Endothelial cell of umbilical vein (primary cell): ENCODE data around the gene METTL6. TPM values are rescaled to one million over a fixed set of nuclear protein-coding genes. Genes with fewer than 3 reads are reported as not detected.
"Not testable (repeated sequence)": the region's sequence is repeated elsewhere in the genome, so short reads cannot be mapped to it uniquely, and the experiment has no call there.

Source experiments
- BruUV-seq: library from RNA; stranded (reverse); fragments of 400-500 nt; replicated peaks from 2 replicates; lab custom pipeline; 2021; lab: Mats Ljungman, UMichigan
- CTCF ChIA-PET: fragments of 300-600, 350-600 bp; sonication (Branson Sonifier 250); formaldehyde crosslinking; loops from one replicate; lab custom pipeline; 2021; ENCODE audit warnings: antibody characterized with exemption, inconsistent platforms; lab: Charles Lee
- POLR2A ChIA-PET: fragments of 300-600, 350-600 bp; sonication (Branson Sonifier 250); formaldehyde crosslinking; loops from one replicate; lab custom pipeline; 2021; ENCODE audit warnings: antibody characterized with exemption, inconsistent platforms; lab: Charles Lee
- DNase-seq: peaks from one replicate; pipeline ENCODE4 v3.0.0-alpha.2; 2011; ENCODE audit warnings: low read depth, low spot score
- FAIRE-seq: peaks from 2 replicates; lab custom pipeline; 2011; peaks lifted over from hg19 to GRCh38; lab: Jason Lieb, UNC
- H2AFZ ChIP-seq: 2 replicates; pipeline ENCODE4 v1.6.0; 2012; ENCODE audit warnings: low read depth, low read length, control low read depth, inconsistent platforms
- H3K27ac ChIP-seq: 2 replicates; pipeline ENCODE4 v1.5.1; 2011; ENCODE audit warnings: low read depth, mild to moderate bottlenecking, control low read depth, low read length, moderate library complexity; ENCODE audit not compliant: insufficient read depth
- H3K27me3 ChIP-seq, 2 experiments: 2 replicates each; pipeline versions ENCODE4 v1.6.0 to v1.6.1; 2011; ENCODE audit warnings: low read length in 2 of 2, mixed read lengths in 1 of 2; ENCODE audit not compliant: control insufficient read depth in 2 of 2, insufficient read depth in 2 of 2
- H3K36me3 ChIP-seq, 2 experiments: 2 replicates in 1 of 2; 3 replicates in 1 of 2; pipeline ENCODE4 v1.5.1; 2011; ENCODE audit warnings: low read length in 2 of 2, mild to moderate bottlenecking in 1 of 2, moderate library complexity in 1 of 2; ENCODE audit not compliant: control insufficient read depth in 2 of 2, insufficient read depth in 2 of 2; ENCODE audit errors: extremely low read depth in 1 of 2
- H3K4me1 ChIP-seq: 3 replicates; pipeline ENCODE4 v1.5.1; 2011; ENCODE audit warnings: mild to moderate bottlenecking, low read length; ENCODE audit not compliant: control insufficient read depth, insufficient read depth; ENCODE audit errors: extremely low read depth
- H3K4me2 ChIP-seq: 2 replicates; pipeline ENCODE4 v1.6.1; 2011; ENCODE audit warnings: low read length, control low read depth, mixed read lengths; ENCODE audit not compliant: insufficient read depth
- H3K4me3 ChIP-seq, 3 experiments: fragments of 200-600 bp in 1 of 3; sonication (generic), shearing (Covaris generic) in 1 of 3; replicated peaks in 1 of 3; 2 replicates each; pipeline ENCODE4 v1.5.1; 2011 to 2016; ENCODE audit warnings: control low read depth in 3 of 3, low read length in 3 of 3, mild to moderate bottlenecking in 2 of 3, inconsistent platforms in 1 of 3, low read depth in 1 of 3, moderate library complexity in 1 of 3; ENCODE audit not compliant: insufficient read depth in 1 of 3
- H3K79me2 ChIP-seq: 2 replicates; pipeline ENCODE4 v1.6.0; 2012; ENCODE audit warnings: low read length, inconsistent platforms; ENCODE audit not compliant: control insufficient read depth, insufficient read depth
- H3K9ac ChIP-seq: replicated peaks from 2 replicates; pipeline ENCODE3; 2011; ENCODE audit warnings: low read length, control low read depth; ENCODE audit not compliant: insufficient read depth; ENCODE audit errors: extremely low read depth
- H3K9me1 ChIP-seq: replicated peaks from 3 replicates; pipeline ENCODE4 v1.6.0; 2011; ENCODE audit warnings: mild to moderate bottlenecking, low read length; ENCODE audit not compliant: control insufficient read depth, insufficient read depth; ENCODE audit errors: extremely low read depth
- H3K9me3 ChIP-seq: replicated peaks from 2 replicates; pipeline ENCODE4 v1.5.1; 2012; ENCODE audit warnings: low read length, inconsistent platforms; ENCODE audit not compliant: control insufficient read depth, insufficient read depth
- H4K20me1 ChIP-seq: replicated peaks from 2 replicates; pipeline ENCODE3; 2011; ENCODE audit warnings: mild to moderate bottlenecking, low read length; ENCODE audit not compliant: control insufficient read depth, insufficient read depth; ENCODE audit errors: extremely low read depth
- MAX ChIP-seq: IDR thresholded peaks from 2 replicates; pipeline ENCODE4 v1.6.1; 2011; ENCODE audit not compliant: insufficient read depth, insufficient read length
- dilution Hi-C: fragments of 300-500 bp; cut with MboI; formaldehyde crosslinking; loops from one replicate; pipeline ENCODE4 v1.15.0; 2019; ENCODE audit warnings: low sequenced_read_pairs; ENCODE audit not compliant: extremely low pct_ligation_motif_present
- intact Hi-C: fragments of 100-400 bp; cut with micrococcal nuclease; formaldehyde crosslinking; loops from one replicate; pipeline ENCODE4 v1.10.0; 2022
- polyA plus RNA-seq, 4 experiments: library from polyadenylated mRNA; depleted of rRNA in 3 of 4; stranded (reverse) in 3 of 4; unstranded in 1 of 4; fragments of >200 nt; gene quantifications; 2 replicates each; pipeline versions ENCODE4 v1.2.1 to v1.2.3, GENCODE V29; 2011 to 2012; ENCODE audit warnings: missing spikeins in 1 of 4
- total RNA-seq: library from RNA; stranded (reverse); gene quantifications from 2 replicates; pipeline ENCODE4 v1.2.3, GENCODE V29; 2021

METTL6 gene
- total and polyA plus RNA-seq, 2 donors (not counting 3 experiments of a cell fraction or from before 2014, with no cell fraction given), result 12.7 to 19.5 TPM

DNA sequence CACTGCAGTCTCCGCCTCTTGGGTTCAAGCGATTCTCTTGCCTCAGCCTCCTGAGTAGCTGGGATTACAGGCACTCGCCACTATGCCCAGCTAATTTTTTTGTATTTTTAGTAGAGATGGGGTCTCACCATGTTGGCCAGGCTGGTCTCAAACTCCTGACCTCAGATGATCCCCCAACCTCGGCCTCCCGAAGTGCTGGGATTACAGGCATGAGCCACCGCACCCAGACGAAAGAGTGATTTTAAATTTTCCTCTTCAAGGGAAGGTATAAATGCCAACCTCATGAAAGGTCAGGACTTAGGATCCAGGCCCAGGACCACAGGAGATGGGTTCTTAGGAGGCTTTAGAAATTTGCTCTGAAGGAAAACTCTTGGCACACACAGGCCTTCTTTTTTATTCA is 16.4 kb downstream of the METTL6 start:
- H3K79me2 ChIP-seq, DNase-seq, H3K4me3 ChIP-seq, intact Hi-C loops, FAIRE-seq, H3K9ac ChIP-seq, CTCF ChIA-PET, H3K9me3 ChIP-seq, POLR2A ChIA-PET, H3K27me3 ChIP-seq, H4K20me1 ChIP-seq, BruUV-seq, H3K4me2 ChIP-seq, H3K27ac ChIP-seq, H2AFZ ChIP-seq, dilution Hi-C loops, H3K9me1 ChIP-seq, H3K4me1 ChIP-seq: not testable (repeated sequence)
- peaks cover 3 to 16% of the 10 kb centered on the region in 2 experiments for H3K36me3 ChIP-seq

DNA sequence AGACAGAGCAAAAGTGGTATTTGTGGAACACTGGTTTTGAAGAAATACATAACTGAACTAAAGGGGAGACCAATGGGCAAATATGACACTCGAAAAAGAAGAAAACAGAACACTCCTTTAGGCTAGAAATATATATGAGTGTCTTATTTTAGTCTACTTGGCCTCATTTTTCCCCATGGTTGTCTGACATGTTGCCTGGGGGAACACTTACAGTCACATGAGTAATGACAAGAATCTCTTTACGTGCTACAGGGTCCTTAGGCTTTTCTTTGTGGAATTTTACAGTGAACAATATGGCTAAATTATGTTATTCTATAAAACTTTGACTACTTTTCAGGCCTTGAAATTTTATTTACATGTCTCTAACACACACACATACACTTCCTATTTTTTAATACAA is 17.6 kb downstream of the METTL6 start:
- Histone ChIP-seq H3K79me2 (no peaks in the 10 kb centered on the region), H3K4me3 (no peak overlapping the region), H3K27me3 (no peaks in the 10 kb centered on the region), H2AFZ (no peak overlapping the region), H3K36me3 (peaks cover 3 to 8% of the 10 kb centered on the region in 2 experiments), H3K4me2 (no peak overlapping the region), H3K27ac (no peak overlapping the region), H3K9me3 (no peaks in the 10 kb centered on the region), H3K9ac (no peak overlapping the region), H4K20me1 (no peaks in the 10 kb centered on the region), H3K9me1 (no peaks in the 10 kb centered on the region), H3K4me1 (no peaks in the 10 kb centered on the region)
- dilution Hi-C loops, result no loop called here
- POLR2A ChIA-PET, result no interaction called here
- TF ChIP-seq MAX, result no peak
- no TSS peak for BruUV-seq
- CTCF ChIA-PET, result interaction anchor here (13.9 kb wide), 1 partner anchor 143 kb away, joined by 350 read pairs; no protein-coding TSS in a partner anchor
- no peak for DNase-seq
- intact Hi-C loops, result no loop called here
- no peak for FAIRE-seq
